GM18868 (cell line): ENCODE measurements around the gene SEC61A2.

Experiments used
- ATAC-seq: cut with Tn5 transposase; IDR thresholded peaks from one replicate; pipeline ENCODE4 v1.9.1; 2021; ENCODE audit warnings: mild to moderate bottlenecking, moderate library complexity; ENCODE audit not compliant: unreplicated experiment

Gene SEC61A2

DNA sequence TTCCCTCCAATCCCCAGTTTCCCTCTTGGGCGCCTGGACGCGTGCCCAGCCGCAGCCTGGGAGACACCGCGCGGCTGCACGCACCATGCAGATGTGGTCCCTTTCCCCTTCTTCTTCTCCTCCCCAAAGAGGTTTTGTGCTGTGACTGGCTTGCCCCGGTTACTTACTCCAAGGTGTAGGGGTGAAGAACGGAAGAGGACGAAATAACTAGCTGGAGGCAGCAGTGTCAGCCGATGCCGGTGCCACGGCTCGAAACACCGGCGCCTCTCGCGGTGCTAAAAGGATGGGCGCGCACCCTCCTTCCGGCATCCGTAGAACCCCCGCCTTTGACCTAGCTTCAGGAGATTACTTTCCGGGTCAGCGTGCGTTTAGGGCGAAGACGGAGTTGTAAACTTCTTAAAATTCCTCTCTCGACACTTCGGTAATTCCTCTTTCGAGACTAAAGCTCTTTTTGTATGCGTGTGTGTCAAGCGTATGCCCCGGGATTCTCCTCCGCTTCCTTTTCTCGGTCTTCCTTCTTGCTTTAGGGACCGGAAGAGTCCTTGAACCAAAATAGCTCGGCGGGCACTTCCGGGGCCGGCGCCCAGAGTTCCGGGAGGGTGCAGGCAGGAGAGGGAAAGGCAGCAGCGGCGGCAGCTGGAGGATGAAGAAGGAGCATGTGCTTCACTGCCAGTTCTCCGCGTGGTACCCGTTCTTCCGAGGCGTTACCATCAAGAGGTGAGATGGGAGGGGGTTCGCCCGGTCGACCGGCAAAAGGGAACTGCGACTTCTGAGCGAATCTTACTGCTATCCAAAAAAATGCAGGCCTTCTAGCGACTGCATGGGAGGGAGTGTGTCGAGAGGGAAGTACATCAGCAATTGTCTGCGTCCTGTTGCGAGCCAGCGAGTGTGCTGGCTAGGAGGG lies 66.4 kb downstream of the SEC61A2 start, which contains the start of the genes CDC123 and NUDT5:
CDC123 (plus strand) TSS at position 586 of the 904 bp plus-strand sequence; CDS start at position 644, 58 bp downstream.
NUDT5 (minus strand) TSS at position 289 of the 904 bp plus-strand sequence. CDS start 9,600 bp downstream, outside the sequence.
- peak; percentile 89 for ATAC-seq

DNA sequence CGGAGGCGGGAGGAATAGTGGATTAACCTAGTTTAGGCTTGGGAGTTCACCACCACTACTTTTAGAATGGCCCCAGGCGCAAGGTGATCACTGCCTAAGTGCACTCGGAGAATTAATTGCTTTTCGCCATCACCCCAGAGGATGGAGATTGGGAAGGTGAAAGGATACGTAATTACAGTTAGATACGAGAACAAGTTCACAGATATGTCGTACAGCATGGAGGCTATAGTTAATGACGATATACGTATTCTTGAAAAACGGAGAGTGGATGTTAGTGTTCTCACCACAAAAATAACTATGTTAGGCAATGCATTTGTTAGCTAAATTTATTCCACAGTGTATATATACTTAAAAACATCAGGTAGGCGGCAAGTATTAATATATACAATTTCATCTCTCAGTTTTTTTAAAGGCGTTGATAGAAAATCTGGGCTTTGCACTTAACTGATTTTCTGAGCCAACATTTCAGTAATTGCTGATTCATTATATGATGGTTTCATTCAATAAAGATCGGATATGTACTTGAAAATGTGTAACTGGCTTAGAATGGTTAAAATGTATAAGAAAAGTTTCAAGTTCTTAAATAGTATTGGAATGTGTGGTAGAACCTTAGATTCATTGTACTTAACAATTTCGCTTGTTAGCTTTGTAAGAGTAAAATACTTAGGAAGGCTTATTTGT lies 67.2 kb downstream of the SEC61A2 start:
- ATAC-seq: no peak

DNA sequence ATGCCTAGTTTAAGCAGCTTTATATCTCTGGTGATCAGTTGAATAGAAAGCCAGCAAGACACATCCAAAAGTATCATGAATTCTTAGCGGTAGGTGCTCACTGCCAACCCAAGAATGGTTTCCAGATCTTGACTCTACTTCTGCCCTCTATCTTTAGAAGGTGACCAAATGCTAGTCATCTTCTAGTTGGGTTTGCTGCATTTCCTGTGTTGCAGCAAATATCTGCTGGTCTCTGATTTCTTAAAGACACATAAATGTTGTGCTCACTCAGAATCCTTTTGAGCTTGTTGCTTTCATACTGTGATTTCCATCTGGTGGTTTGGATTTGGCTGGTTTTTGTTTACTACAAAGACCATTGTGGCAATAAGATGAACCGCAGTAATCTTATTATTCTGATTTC lies 68.7 kb downstream of the SEC61A2 start:
- ATAC-seq: no peak

DNA sequence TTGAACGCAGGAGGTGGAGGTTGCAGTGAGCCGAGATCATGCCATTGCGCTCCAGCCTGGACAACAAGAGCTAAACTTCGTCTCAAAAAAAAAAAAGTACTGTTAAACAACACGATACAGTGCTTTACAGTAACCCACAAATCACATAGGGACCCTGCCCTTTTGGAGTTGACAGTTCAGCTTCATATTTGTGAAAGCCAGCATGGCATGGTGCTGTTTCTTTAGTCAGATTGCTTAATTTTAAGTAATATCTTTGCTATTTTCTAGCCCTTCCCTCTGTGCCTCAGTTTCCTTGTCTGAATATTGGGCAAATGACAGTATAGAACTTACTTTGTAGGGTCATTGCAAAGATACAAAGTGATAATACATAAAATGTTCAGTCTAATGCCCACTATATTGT lies 71.4 kb downstream of the SEC61A2 start:
- no peak for ATAC-seq

DNA sequence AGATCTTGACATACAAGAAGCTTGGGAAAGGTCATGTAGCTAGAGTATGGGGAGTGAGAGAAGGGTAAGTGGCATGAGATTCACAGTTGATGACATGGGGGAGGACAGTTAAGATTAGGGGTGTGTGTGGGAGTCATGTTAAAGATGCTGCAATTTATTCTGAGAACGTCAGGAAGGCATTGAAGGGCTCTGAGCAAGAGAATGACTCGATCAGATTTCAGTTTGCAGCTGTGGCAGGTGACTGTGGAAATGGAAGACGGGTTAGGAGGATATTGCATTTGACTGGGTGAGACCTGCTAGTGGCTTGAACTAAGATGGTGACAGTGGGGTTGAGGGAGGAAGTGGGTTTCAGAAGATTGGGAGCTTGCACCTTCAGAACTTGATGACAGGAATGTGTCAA lies 72.1 kb downstream of the SEC61A2 start:
- ATAC-seq: no peak

DNA sequence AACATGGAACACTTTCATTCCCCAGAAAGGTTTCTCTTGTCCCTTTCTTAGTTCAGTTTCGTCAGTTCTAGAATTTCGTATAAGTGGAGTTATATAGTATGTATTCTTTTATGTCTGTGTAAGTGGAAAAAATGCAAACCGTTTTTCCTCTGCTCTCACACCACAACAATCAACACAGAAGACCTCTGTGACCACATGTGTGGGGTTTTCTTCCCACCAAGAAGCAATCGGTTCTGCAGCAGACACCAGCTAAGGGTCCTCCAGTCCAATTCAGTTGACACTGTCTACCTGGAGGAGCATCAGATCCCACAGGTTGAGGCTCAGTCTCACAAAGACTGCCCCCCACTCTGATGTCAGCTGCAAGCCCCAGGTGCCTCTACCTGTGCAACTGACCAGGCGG lies 72.7 kb downstream of the SEC61A2 start:
- ATAC-seq: no peak

DNA sequence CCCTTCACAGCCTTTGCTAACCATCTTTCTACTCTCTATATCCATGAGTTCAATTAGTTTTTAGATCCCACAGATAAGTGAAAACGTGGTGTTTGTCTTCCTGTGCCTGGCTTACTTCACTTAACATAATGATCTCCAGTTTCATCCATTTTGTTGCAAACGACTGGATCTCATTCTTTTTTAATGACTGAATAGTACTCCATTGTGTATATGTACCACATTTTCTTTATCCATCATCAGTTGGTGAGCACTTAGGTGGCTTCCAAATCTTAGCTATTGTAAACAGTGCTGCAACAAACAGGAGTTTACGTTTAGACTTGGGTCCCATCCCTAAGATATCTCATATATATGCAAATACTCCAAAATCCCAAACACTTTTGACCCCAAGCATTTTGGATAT lies 75.6 kb downstream of the SEC61A2 start:
- ATAC-seq: no peak

DNA sequence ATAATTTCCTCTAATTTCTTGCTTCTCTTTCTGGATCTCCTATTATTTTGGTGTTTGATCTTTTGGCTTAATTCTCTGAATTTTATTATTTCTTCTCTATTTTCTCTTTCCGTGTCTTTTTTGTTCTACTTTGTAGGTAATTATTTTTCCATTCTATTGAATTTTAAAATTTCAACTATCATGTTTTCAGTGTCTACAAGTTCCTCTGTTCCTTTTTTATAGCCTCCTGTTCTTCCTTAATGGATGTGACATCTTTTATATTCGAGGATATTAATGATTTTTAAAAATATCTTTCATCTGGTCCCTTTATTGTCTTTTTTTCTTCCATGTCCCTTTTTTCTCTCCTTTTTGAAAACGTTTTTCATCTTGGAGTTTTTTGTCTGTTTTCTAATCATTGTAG lies 77.6 kb downstream of the SEC61A2 start:
- no peak for ATAC-seq

DNA sequence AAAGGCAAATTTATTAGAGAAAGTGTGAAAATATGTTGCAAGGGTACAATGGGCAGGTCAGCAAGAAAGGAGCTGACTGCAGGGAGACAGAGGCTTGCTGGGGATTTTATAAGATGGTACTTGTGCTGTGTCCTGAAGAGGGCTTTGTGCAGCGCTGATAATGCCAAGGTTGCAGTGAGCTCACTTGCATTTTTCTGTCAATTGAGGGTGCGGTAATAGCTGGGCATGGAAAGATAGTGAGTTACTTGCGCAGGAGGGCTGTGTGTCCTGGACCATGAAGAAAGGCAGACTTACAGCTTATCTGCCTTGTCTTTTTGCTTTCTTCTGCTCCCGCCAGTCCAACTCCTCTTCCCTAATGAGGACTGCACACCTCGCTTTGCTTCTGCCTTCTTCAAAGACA lies 79.0 kb downstream of the SEC61A2 start:
- no peak for ATAC-seq

DNA sequence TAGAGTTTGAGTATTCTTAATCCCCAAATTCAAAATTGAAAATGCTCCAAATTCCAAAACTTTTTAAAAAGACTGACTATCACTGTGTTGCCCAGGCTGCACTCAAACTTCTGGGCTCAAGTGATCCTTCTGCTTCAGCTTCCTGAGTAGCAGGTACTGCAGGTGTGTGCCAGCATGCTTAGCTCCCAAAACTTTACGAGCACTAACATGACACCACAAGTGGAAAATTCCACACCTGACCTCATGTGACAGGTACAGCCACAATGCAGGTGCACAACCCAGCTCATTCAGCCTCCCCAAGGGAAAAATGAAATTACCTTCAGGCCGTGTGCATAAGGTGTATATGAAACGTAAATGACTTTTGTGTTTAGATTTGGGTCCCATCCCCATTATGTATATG lies 83.0 kb downstream of the SEC61A2 start:
- ATAC-seq: no peak

DNA sequence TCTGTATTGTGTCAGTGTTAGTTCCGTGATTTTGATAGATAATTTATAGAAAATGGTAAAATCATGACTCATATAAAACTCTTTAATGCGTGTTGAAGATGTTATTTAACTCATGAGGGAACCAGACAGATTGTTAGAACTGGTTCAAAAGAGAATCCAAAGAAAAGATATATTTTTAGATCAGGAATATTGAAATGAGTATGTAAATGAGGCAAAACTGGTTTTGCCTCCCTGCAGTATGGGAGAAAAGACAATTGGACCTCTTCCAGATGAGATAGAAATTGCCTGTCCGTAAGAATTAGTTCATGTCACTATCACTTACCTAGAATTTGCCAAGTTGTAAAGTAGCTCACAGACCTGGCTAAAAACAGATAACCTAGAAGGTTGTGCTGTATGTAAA lies 84.1 kb downstream of the SEC61A2 start:
- ATAC-seq: no peak

DNA sequence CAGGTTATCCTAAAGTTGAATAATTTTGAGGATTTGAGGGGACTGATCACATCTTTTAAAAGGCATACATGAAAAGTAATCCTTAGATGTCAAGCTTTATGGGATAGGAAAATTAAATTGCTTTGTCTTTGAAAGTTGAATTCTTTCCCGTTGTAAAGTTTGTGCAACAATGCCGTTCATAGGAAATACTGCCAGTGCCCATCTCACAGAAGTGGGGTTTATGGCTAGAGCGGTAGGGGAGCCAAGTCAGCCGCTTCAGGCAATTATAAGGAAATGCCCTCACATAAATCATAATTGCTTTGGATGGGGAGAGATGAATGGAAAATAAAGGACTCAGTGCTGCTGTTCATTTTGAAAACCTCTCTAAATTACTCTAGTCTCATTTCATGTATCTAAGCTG lies 84.6 kb downstream of the SEC61A2 start:
- no peak for ATAC-seq

DNA sequence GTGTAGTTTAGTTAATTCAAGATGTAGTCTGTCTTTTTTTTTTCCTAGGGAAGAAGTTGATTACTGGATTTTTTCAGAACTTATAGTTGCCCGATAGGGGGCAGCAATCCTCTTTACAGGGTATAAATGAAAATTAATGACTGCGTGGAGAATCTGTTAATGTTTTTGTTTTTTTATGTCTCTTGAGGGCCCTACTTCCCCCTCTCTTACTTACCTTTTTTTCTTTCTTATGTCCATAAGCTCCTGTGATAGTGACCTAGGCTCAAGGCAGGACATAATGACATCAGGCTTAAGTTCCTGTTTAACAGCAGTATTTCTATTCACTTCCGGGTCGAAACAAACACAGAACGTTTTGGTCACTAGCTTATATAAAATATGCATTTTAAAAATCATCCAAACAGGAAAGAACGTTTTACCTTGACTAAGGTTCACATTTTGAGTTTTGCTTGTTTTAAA lies 85.3 kb downstream of the SEC61A2 start:
- ATAC-seq: no peak
